ENCODE data around the gene GAS2L1. TPM values are rescaled to one million over a fixed set of nuclear protein-coding genes. Genes with fewer than 3 reads are reported as not detected.
A peak's percentile ranks its signal among the peaks of the same experiment; 100 is the strongest.

The GAS2L1 gene
- polyA plus RNA-seq, 3 donors, result 14.9 to 20.0 (median 15.7) TPM

- 3% methylated on average over 92 of the region's 103 CpGs for WGBS (ENCODE audit: insufficient coverage)
- H3K4me2 ChIP-seq (replicated peaks; ENCODE audit: extremely low read depth, low read length, poor library complexity, severe bottlenecking), result peak within 1 kb of the TSS; percentile 67
- no peaks in the 10 kb centered on the region for H3K36me3 ChIP-seq (replicated peaks in 1 of 2; ENCODE audit: control insufficient read depth in 1 of 2, insufficient read depth in 2 of 2, low read length in 2 of 2)
- H3K4me1 ChIP-seq (ENCODE audit: control insufficient read depth in 1 of 2, insufficient read depth in 2 of 2, low read length in 2 of 2), result peaks cover 33 to 52% of the 10 kb centered on the region in 2 donors
- TF ChIP-seq CTCF (IDR thresholded peaks at IDR 0.05), result no peak
- no peak within 1 kb of the TSS for H2AFZ ChIP-seq (ENCODE audit: insufficient read depth, low read depth, low read length, poor library complexity, severe bottlenecking)
- Mint-ChIP-seq H3K36me3 (peaks cover 13 to 19% of the 10 kb centered on the region in 2 donors), H3K9me3 (peaks cover 4 to 36% (median 24%) of the 10 kb centered on the region in 7 donors), H3K27ac (peak within 1 kb of the TSS in 4 of 7 donors; percentile 13 to 80 (median 60)), H3K27me3 (ENCODE audit: low read depth in 3 of 3) (peaks cover 43 to 63% (median 56%) of the 10 kb centered on the region in 3 donors), H3K4me3 (peak within 1 kb of the TSS; percentile 64 to 84), H3K4me1 (peaks cover 38% of the 10 kb centered on the region)
- peak within 1 kb of the TSS in 1 of 3 experiments; percentile 44 for H3K4me3 ChIP-seq (replicated peaks in 1 of 3; ENCODE audit: low read depth in 2 of 3, low read length in 3 of 3)
- no peaks in the 10 kb centered on the region for H3K79me2 ChIP-seq (ENCODE audit: insufficient read depth, low read length)
- peaks cover 4 to 18% of the 10 kb centered on the region in 2 donors for H3K9me3 ChIP-seq (replicated peaks in 1 of 2; ENCODE audit: control insufficient read depth in 1 of 2, insufficient read depth in 1 of 2, low read length in 2 of 2)
- DNase-seq, result no peak
- intact Hi-C loops (cut with micrococcal nuclease), result no loop called here
- H4K20me1 ChIP-seq (ENCODE audit: insufficient read depth, low read length), result no peaks in the 10 kb centered on the region
- H3K27ac ChIP-seq (ENCODE audit: low read depth in 1 of 2, low read length in 2 of 2), result no peak within 1 kb of the TSS
- H3K9ac ChIP-seq (ENCODE audit: insufficient read depth, low read length, poor library complexity, severe bottlenecking), result peak within 1 kb of the TSS; percentile 21
- peaks cover 31 to 48% of the 10 kb centered on the region in 2 donors for H3K27me3 ChIP-seq (ENCODE audit: control insufficient read depth in 2 of 2, insufficient read depth in 2 of 2, low read length in 2 of 2)
Measured at GRCh38 chr22:29315286-29316140, 9.1 kb downstream of the GAS2L1 start, which contains the start of gene RASL10A. Gene RASL10A, minus strand, starts transcription at chr22:29315697. Its CDS starts 451 bp downstream, at chr22:29315246.

- Histone ChIP-seq H3K4me3 (replicated peaks in 1 of 3; ENCODE audit: low read depth in 2 of 3, low read length in 3 of 3) (no peak overlapping the region), H3K36me3 (replicated peaks in 1 of 2; ENCODE audit: control insufficient read depth in 1 of 2, insufficient read depth in 2 of 2, low read length in 2 of 2) (no peaks in the 10 kb centered on the region), H3K9me3 (replicated peaks in 1 of 2; ENCODE audit: control insufficient read depth in 1 of 2, insufficient read depth in 1 of 2, low read length in 2 of 2) (peaks cover 4 to 18% of the 10 kb centered on the region in 2 donors), H3K27me3 (ENCODE audit: control insufficient read depth in 2 of 2, insufficient read depth in 2 of 2, low read length in 2 of 2) (peaks cover 31 to 48% of the 10 kb centered on the region in 2 donors), H2AFZ (ENCODE audit: insufficient read depth, low read depth, low read length, poor library complexity, severe bottlenecking) (no peak overlapping the region), H3K79me2 (ENCODE audit: insufficient read depth, low read length) (no peaks in the 10 kb centered on the region), H3K9ac (ENCODE audit: insufficient read depth, low read length, poor library complexity, severe bottlenecking) (no peak overlapping the region), H3K4me1 (ENCODE audit: control insufficient read depth in 1 of 2, insufficient read depth in 2 of 2, low read length in 2 of 2) (peaks cover 26 to 44% of the 10 kb centered on the region in 2 donors), H3K27ac (ENCODE audit: low read depth in 1 of 2, low read length in 2 of 2) (no peak overlapping the region), H4K20me1 (ENCODE audit: insufficient read depth, low read length) (no peaks in the 10 kb centered on the region), H3K4me2 (replicated peaks; ENCODE audit: extremely low read depth, low read length, poor library complexity, severe bottlenecking) (no peak overlapping the region)
- peak overlapping the region; percentile 9 to 78 for H3K4me3 Mint-ChIP-seq
- intact Hi-C loops (cut with micrococcal nuclease), result no loop called here
- peaks cover 30% of the 10 kb centered on the region for H3K4me1 Mint-ChIP-seq
- peaks cover 43 to 61% (median 55%) of the 10 kb centered on the region in 3 donors for H3K27me3 Mint-ChIP-seq (ENCODE audit: low read depth in 3 of 3)
- no peak for TF ChIP-seq CTCF (IDR thresholded peaks at IDR 0.05)
- peaks cover 13 to 19% of the 10 kb centered on the region in 2 donors for H3K36me3 Mint-ChIP-seq
- WGBS (ENCODE audit: insufficient coverage), result 46% methylated on average over 7 of the region's 18 CpGs
- no peak for DNase-seq
- peaks cover 4 to 36% (median 24%) of the 10 kb centered on the region in 7 donors for H3K9me3 Mint-ChIP-seq
- H3K27ac Mint-ChIP-seq, result no peak overlapping the region
Measured at GRCh38 chr22:29316141-29316828, 9.8 kb downstream of the GAS2L1 start.

Data from CD14-positive monocyte (primary cell).